B cell (primary cell): ENCODE results near the gene NAA40. TPM values are rescaled to one million over a fixed set of nuclear protein-coding genes. Genes with fewer than 3 reads are reported as not detected.
"Not testable (repeated sequence)": the region's sequence is repeated elsewhere in the genome, so short reads cannot be mapped to it uniquely, and the experiment has no call there.

Experiments used
- ATAC-seq: fragments of 200-7000 bp; cut with Tn5 transposase; one replicate; pipeline ENCODE4 v1.10.0; 2021; ENCODE audit warnings: low read depth, mild to moderate bottlenecking, moderate number of reproducible peaks, moderate library complexity
- CTCF ChIA-PET: fragments of 350-600 bp; sonication (Branson Sonifier 250); formaldehyde crosslinking; loops from one replicate; lab custom pipeline; 2021; ENCODE audit warnings: antibody characterized with exemption, inconsistent platforms; lab: Charles Lee
- POLR2A ChIA-PET: fragments of 350-600 bp; sonication (Branson Sonifier 250); formaldehyde crosslinking; loops from one replicate; lab custom pipeline; 2021; ENCODE audit warnings: antibody characterized with exemption; lab: Charles Lee
- DNase-seq: peaks from one replicate; pipeline ENCODE4 v3.0.0; 2013
- H2AFZ ChIP-seq: 2 replicates; pipeline ENCODE4 v1.6.1; 2012; ENCODE audit warnings: mild to moderate bottlenecking, low read depth, low read length; ENCODE audit not compliant: insufficient read depth, poor library complexity, severe bottlenecking
- H3K27ac ChIP-seq, 2 donors: 1 replicate in 1 of 2; 2 replicates in 1 of 2; pipeline ENCODE4 v1.5.1; 2012 to 2013; ENCODE audit warnings: low read length in 2 of 2, mild to moderate bottlenecking in 2 of 2, moderate library complexity in 1 of 2
- H3K27me3 ChIP-seq, 4 experiments: fragments of 200-600 bp in 1 of 4; sonication (generic) in 1 of 4; replicated peaks in 1 of 4; 1 replicate in 2 of 4; 2 replicates in 2 of 4; pipeline versions ENCODE4 v1.6.1 to v1.7.0; 2013 to 2016; ENCODE audit warnings: low read length in 3 of 4, mild to moderate bottlenecking in 2 of 4, mixed read lengths in 1 of 4, moderate library complexity in 1 of 4; ENCODE audit not compliant: insufficient read depth in 4 of 4, control insufficient read depth in 3 of 4; ENCODE audit errors: control extremely low read depth in 1 of 4
- H3K36me3 ChIP-seq, 2 experiments: replicated peaks in 1 of 2; 1 replicate in 1 of 2; 2 replicates in 1 of 2; pipeline versions ENCODE4 v1.6.1 to v1.7.1; 2013; ENCODE audit warnings: low read length in 1 of 2; ENCODE audit not compliant: insufficient read depth in 2 of 2, control insufficient read depth in 1 of 2; ENCODE audit errors: control extremely low read depth in 1 of 2, extremely low read depth in 1 of 2
- H3K4me1 ChIP-seq, 2 donors: fragments of 200-600 bp in 1 of 2; sonication (generic) in 1 of 2; 1 replicate in 1 of 2; 2 replicates in 1 of 2; pipeline versions ENCODE4 v1.5.1 to v1.6.1; 2013 to 2017; ENCODE audit warnings: low read length in 2 of 2; ENCODE audit not compliant: control insufficient read depth in 2 of 2, insufficient read depth in 2 of 2
- H3K4me2 ChIP-seq: replicated peaks from 2 replicates; pipeline ENCODE3; 2012; ENCODE audit warnings: mild to moderate bottlenecking, low read depth, low read length; ENCODE audit not compliant: poor library complexity, severe bottlenecking
- H3K4me3 ChIP-seq, 5 experiments: fragments of 200-600 bp in 1 of 5; sonication (generic) in 1 of 5; 1 replicate in 3 of 5; 2 replicates in 2 of 5; pipeline versions ENCODE4 v1.5.1 to v1.7.0; 2011 to 2016; ENCODE audit warnings: low read length in 4 of 5, mild to moderate bottlenecking in 4 of 5, low read depth in 2 of 5, control low read depth in 1 of 5, moderate library complexity in 1 of 5; ENCODE audit not compliant: insufficient read depth in 1 of 5; ENCODE audit errors: control extremely low read depth in 1 of 5, extremely low read depth in 1 of 5
- H3K79me2 ChIP-seq: fragments of 200-600 bp; sonication (generic); one replicate; pipeline ENCODE4 v1.6.0; 2016; ENCODE audit warnings: low read length; ENCODE audit not compliant: control insufficient read depth, insufficient read depth
- H3K9ac ChIP-seq: fragments of 200-600 bp; sonication (generic); 2 replicates; pipeline ENCODE4 v1.6.1; 2017; ENCODE audit warnings: mild to moderate bottlenecking, low read length, moderate library complexity
- H3K9me3 ChIP-seq, 3 donors: one replicate each; pipeline versions ENCODE4 v1.6.1 to v1.7.1; 2013; ENCODE audit warnings: low read length in 2 of 3; ENCODE audit not compliant: control insufficient read depth in 2 of 3, insufficient read depth in 1 of 3; ENCODE audit errors: control extremely low read depth in 1 of 3
- H4K20me1 ChIP-seq: 2 replicates; pipeline ENCODE4 v1.6.0; 2012; ENCODE audit warnings: mild to moderate bottlenecking, low read length; ENCODE audit not compliant: insufficient read depth, control insufficient read depth, poor library complexity, severe bottlenecking
- H3K27ac Mint-ChIP-seq: one replicate; pipeline ENCODE4 v1.8.0; 2021; ENCODE audit warnings: mixed read lengths
- H3K27me3 Mint-ChIP-seq: one replicate; pipeline ENCODE4 v1.8.0; 2021; ENCODE audit warnings: mixed read lengths
- H3K4me1 Mint-ChIP-seq: one replicate; pipeline ENCODE4 v1.8.0; 2021; ENCODE audit warnings: mixed read lengths
- H3K4me3 Mint-ChIP-seq: one replicate; pipeline ENCODE4 v1.8.0; 2021; ENCODE audit warnings: mixed read lengths
- H3K9me3 Mint-ChIP-seq: one replicate; pipeline ENCODE4 v1.8.0; 2022; ENCODE audit warnings: mixed read lengths; ENCODE audit not compliant: insufficient read depth
- CTCF ChIP-seq: fragments of 200-600 bp; IDR thresholded peaks from one replicate; pipeline ENCODE4 v1.8.0; 2022; ENCODE audit warnings: antibody characterized with exemption, mild to moderate bottlenecking
- EZH2 ChIP-seq: IDR thresholded peaks from 2 replicates; pipeline ENCODE4 v1.6.1; 2012; ENCODE audit warnings: borderline replicate concordance, low read depth, mild to moderate bottlenecking, moderate library complexity, low read length; ENCODE audit not compliant: insufficient read depth, poor library complexity, severe bottlenecking
- WGBS: methylation state at CpG from one replicate; pipeline ENCODE4 v1.1.5; 2013; ENCODE audit warnings: missing lambda C conversion rate; ENCODE audit not compliant: insufficient coverage; 5-methylcytosine and 5-hydroxymethylcytosine counted together
- intact Hi-C: fragments of 100-400 bp; cut with micrococcal nuclease; formaldehyde crosslinking; loops from one replicate; pipeline ENCODE4 v1.10.0; 2022
- polyA plus RNA-seq: library from polyadenylated mRNA; depleted of rRNA; stranded (reverse); fragments of >200 nt; gene quantifications from 2 replicates; pipeline ENCODE4 v1.2.3, GENCODE V29; 2012
- total RNA-seq, 2 donors: library from RNA; stranded (reverse); fragments of 120-200 nt in 1 of 2; gene quantifications; 1 replicate in 1 of 2; 2 replicates in 1 of 2; pipeline versions ENCODE4 v1.2.3 to v1.2.4, GENCODE V29; 2013 to 2022

NAA40 gene
- total and polyA plus RNA-seq, 2 donors (not counting 1 experiment from before 2014, with no cell fraction given), result 41.3 to 47.7 TPM

- H2AFZ ChIP-seq, H3K27me3 ChIP-seq, intact Hi-C loops, H3K4me2 ChIP-seq, H3K4me3 Mint-ChIP-seq, DNase-seq, H3K9ac ChIP-seq, ATAC-seq, H3K4me3 ChIP-seq, H3K4me1 Mint-ChIP-seq, H3K27ac ChIP-seq, H3K27me3 Mint-ChIP-seq, H4K20me1 ChIP-seq, H3K79me2 ChIP-seq, H3K9me3 Mint-ChIP-seq, POLR2A ChIA-PET, H3K27ac Mint-ChIP-seq, H3K9me3 ChIP-seq, H3K4me1 ChIP-seq, H3K36me3 ChIP-seq: not testable (repeated sequence)
- 100% methylated on average over 2 of the region's 4 CpGs for WGBS
- CTCF ChIA-PET, result interaction anchor here (1.5 kb wide), 1 partner anchor 18 kb away, joined by 4 read pairs; no protein-coding TSS in a partner anchor
These were observed 25.1 kb downstream of the NAA40 start for GRCh38 chr11:63963895-63964294.

- Histone ChIP-seq H2AFZ (no peak overlapping the region), H3K4me3 (no peak overlapping the region), H3K9me3 (no peaks in the 10 kb centered on the region), H3K4me2 (no peak overlapping the region), H3K9ac (no peak overlapping the region), H3K36me3 (no peaks in the 10 kb centered on the region), H3K79me2 (no peaks in the 10 kb centered on the region), H4K20me1 (no peaks in the 10 kb centered on the region), H3K27me3 (no peaks in the 10 kb centered on the region), H3K4me1 (no peaks in the 10 kb centered on the region), H3K27ac (no peak overlapping the region)
- no peak for DNase-seq
- no peaks in the 10 kb centered on the region for H3K4me1 Mint-ChIP-seq
- no peak overlapping the region for H3K27ac Mint-ChIP-seq
- ChIA-PET POLR2A (interaction anchor here (0.6 kb wide), 1 partner anchor 11 kb away, joined by 3 read pairs; no protein-coding TSS in a partner anchor), CTCF (no interaction called here)
- WGBS, result no CpG with 5 or more reads among the region's 1 CpG
- ATAC-seq, result no peak
- TF ChIP-seq CTCF (no peak), EZH2 (no peak)
- peaks cover 8% of the 10 kb centered on the region for H3K27me3 Mint-ChIP-seq
- H3K4me3 Mint-ChIP-seq, result no peak overlapping the region
- intact Hi-C loops, result no loop called here
- no peaks in the 10 kb centered on the region for H3K9me3 Mint-ChIP-seq
These were observed 27.6 kb downstream of the NAA40 start for GRCh38 chr11:63966444-63966843.
